ENCODE measurements around the gene STXBP6. TPM values are rescaled to one million over a fixed set of nuclear protein-coding genes. Genes with fewer than 3 reads are reported as not detected.

The STXBP6 gene
- total RNA-seq, 1 donor from 2014 or later, result 1.7 TPM

- Mint-ChIP-seq H3K4me3 (ENCODE audit: unreplicated experiment) (no peak overlapping the region), H3K36me3 (ENCODE audit: low read depth) (no peaks in the 10 kb centered on the region), H3K27ac (ENCODE audit: unreplicated experiment) (peak overlapping the region; percentile 86), H3K9me3 (ENCODE audit: low read depth) (peaks cover 2% of the 10 kb centered on the region), H3K27me3 (ENCODE audit: low read depth) (peaks cover 5% of the 10 kb centered on the region), H3K4me1 (ENCODE audit: low read depth) (peaks cover 26% of the 10 kb centered on the region)
- TF ChIP-seq, protein P1, sequence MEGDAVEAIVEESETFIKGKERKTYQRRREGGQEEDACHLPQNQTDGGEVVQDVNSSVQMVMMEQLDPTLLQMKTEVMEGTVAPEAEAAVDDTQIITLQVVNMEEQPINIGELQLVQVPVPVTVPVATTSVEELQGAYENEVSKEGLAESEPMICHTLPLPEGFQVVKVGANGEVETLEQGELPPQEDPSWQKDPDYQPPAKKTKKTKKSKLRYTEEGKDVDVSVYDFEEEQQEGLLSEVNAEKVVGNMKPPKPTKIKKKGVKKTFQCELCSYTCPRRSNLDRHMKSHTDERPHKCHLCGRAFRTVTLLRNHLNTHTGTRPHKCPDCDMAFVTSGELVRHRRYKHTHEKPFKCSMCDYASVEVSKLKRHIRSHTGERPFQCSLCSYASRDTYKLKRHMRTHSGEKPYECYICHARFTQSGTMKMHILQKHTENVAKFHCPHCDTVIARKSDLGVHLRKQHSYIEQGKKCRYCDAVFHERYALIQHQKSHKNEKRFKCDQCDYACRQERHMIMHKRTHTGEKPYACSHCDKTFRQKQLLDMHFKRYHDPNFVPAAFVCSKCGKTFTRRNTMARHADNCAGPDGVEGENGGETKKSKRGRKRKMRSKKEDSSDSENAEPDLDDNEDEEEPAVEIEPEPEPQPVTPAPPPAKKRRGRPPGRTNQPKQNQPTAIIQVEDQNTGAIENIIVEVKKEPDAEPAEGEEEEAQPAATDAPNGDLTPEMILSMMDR (IDR thresholded peaks at IDR 0.05), result no peak
- no peak for DNase-seq (ENCODE audit: low spot score)
Observed at GRCh38 chr14:25090716-25091454, 40.9 kb upstream of the STXBP6 start.

DNA sequence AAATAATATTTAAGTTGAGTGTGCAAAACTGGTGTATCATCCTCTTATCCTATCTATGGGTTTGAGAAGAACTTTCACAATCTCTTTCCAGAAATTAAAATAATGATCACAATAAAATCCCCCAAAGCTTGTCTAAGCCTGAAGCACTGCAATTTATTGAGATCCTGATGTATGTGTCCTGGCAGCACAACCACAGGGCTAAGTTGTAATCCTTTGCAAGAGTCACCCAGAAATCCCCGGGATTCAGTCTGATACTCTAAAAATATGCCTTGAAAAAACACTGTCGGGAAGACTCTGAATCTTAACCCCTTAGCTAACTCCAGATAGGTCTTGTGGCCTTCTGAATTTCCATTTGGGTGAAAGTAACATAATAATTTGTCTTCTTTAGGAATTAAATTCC is 40.3 kb upstream of the STXBP6 start:
- peak overlapping the region; percentile 86 for H3K27ac Mint-ChIP-seq (ENCODE audit: unreplicated experiment)
- peaks cover 26% of the 10 kb centered on the region for H3K4me1 Mint-ChIP-seq (ENCODE audit: low read depth)
- no peak overlapping the region for H3K4me3 Mint-ChIP-seq (ENCODE audit: unreplicated experiment)
- H3K36me3 Mint-ChIP-seq (ENCODE audit: low read depth), result no peaks in the 10 kb centered on the region
- DNase-seq (ENCODE audit: low spot score), result no peak
- TF ChIP-seq, protein P1 (IDR thresholded peaks at IDR 0.05), result no peak
- H3K9me3 Mint-ChIP-seq (ENCODE audit: low read depth), result peaks cover 2% of the 10 kb centered on the region
- H3K27me3 Mint-ChIP-seq (ENCODE audit: low read depth), result peaks cover 7% of the 10 kb centered on the region

GRCh38 chr14:25089496-25089895 is 39.5 kb upstream of the STXBP6 start:
- Mint-ChIP-seq H3K36me3 (ENCODE audit: low read depth) (no peaks in the 10 kb centered on the region), H3K9me3 (ENCODE audit: low read depth) (peaks cover 2% of the 10 kb centered on the region), H3K4me1 (ENCODE audit: low read depth) (peaks cover 26% of the 10 kb centered on the region), H3K27ac (ENCODE audit: unreplicated experiment) (no peak overlapping the region), H3K27me3 (ENCODE audit: low read depth) (peaks cover 7% of the 10 kb centered on the region), H3K4me3 (ENCODE audit: unreplicated experiment) (no peak overlapping the region)
- TF ChIP-seq, protein P1 (IDR thresholded peaks at IDR 0.05), result no peak
- DNase-seq (ENCODE audit: low spot score), result no peak

- TF ChIP-seq, protein P1 (IDR thresholded peaks at IDR 0.05), result no peak
- Mint-ChIP-seq H3K4me3 (ENCODE audit: unreplicated experiment) (no peak overlapping the region), H3K4me1 (ENCODE audit: low read depth) (peaks cover 26% of the 10 kb centered on the region), H3K27ac (ENCODE audit: unreplicated experiment) (no peak overlapping the region), H3K27me3 (ENCODE audit: low read depth) (peaks cover 10% of the 10 kb centered on the region), H3K36me3 (ENCODE audit: low read depth) (no peaks in the 10 kb centered on the region), H3K9me3 (ENCODE audit: low read depth) (peaks cover 2% of the 10 kb centered on the region)
- no peak for DNase-seq (ENCODE audit: low spot score)
Observed at GRCh38 chr14:25086821-25087396, 37.0 kb upstream of the STXBP6 start.

GRCh38 chr14:25086081-25086480 is 36.1 kb upstream of the STXBP6 start:
- H3K27ac Mint-ChIP-seq (ENCODE audit: unreplicated experiment), result no peak overlapping the region
- peaks cover 2% of the 10 kb centered on the region for H3K9me3 Mint-ChIP-seq (ENCODE audit: low read depth)
- TF ChIP-seq, protein P1 (IDR thresholded peaks at IDR 0.05), result no peak
- no peak overlapping the region for H3K4me3 Mint-ChIP-seq (ENCODE audit: unreplicated experiment)
- H3K36me3 Mint-ChIP-seq (ENCODE audit: low read depth), result no peaks in the 10 kb centered on the region
- peaks cover 20% of the 10 kb centered on the region for H3K4me1 Mint-ChIP-seq (ENCODE audit: low read depth)
- H3K27me3 Mint-ChIP-seq (ENCODE audit: low read depth), result peaks cover 10% of the 10 kb centered on the region
- no peak for DNase-seq (ENCODE audit: low spot score)
